Measurements from ENCODE around the gene SERPINA1.
"Not testable (repeated sequence)": the region's sequence is repeated elsewhere in the genome, so short reads cannot be mapped to it uniquely, and the experiment has no call there.

Gene SERPINA1

GRCh38 chr14:94388384-94389103, at the start of gene SERPINA1:
Gene SERPINA1, minus strand, starts transcription at chr14:94388602. Its CDS starts 5,365 bp downstream, at chr14:94383237.
- no peak for DNase-seq

DNA sequence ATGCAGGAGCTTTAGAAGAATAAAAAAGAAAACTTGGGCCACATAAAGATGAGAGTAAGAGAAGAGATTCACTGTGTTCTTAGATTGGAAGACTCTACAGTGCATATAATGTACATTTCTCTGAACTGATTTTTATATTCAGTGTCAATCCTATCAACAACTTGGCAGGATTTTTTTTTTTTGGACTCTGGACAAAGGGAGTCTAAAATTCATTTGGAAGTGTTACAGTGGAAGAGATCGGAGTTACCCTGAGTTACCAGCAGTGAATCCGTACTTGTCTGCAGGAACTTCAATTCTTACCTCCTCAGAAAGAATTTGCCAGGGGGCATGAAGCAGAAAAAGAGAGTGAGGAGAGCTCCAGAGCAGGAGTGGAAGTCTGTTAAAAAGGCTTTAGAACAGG, 40.2 kb upstream of the SERPINA1 start:
- no peak for DNase-seq

GRCh38 chr14:94427016-94427613, 38.7 kb upstream of the SERPINA1 start:
- DNase-seq, result no peak

DNA sequence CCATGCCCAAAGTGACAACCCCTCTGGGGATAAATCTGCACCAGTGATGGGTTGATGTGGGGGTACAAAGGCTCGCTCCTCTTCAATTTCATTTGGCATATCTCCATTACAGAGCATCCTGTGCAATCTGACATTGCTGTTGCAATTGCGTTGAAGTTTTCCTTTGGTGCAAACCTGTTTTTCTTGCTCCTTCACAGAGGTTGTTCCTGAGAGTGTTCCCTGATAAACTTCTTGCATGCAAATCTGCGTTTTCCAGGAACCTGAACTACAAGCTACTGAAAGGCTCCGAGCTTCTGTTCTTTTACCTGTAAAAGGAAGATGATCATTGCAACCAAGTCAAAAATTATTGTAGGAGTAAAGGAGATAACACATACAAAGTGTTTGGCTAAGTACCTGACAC, 38.1 kb upstream of the SERPINA1 start:
- DNase-seq, result no peak

DNA sequence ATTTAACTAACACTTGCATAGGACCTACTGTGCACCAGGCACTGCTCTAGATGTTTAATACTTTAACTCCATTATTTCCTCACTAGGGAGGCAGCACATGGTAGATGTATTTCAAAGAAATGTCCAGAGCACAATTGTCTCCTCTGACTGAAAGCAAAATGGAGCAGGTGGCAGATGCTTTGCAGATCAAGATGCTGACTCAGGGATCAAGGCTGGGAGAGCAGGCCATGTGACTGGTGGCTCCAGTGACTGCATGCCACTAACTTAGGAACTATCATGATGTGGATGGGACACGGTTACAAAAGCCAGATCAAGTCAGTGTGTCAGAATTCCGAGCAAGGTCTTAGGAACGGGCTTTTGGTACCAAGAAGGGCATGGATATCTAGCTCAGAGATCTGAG, 36.0 kb upstream of the SERPINA1 start:
- DNase-seq, result no peak

- DNase-seq, result peak; percentile 10
These were observed 35.2 kb upstream of the SERPINA1 start for GRCh38 chr14:94423453-94424056.

GRCh38 chr14:94421316-94421715, 32.9 kb upstream of the SERPINA1 start:
- no peak for DNase-seq

DNA sequence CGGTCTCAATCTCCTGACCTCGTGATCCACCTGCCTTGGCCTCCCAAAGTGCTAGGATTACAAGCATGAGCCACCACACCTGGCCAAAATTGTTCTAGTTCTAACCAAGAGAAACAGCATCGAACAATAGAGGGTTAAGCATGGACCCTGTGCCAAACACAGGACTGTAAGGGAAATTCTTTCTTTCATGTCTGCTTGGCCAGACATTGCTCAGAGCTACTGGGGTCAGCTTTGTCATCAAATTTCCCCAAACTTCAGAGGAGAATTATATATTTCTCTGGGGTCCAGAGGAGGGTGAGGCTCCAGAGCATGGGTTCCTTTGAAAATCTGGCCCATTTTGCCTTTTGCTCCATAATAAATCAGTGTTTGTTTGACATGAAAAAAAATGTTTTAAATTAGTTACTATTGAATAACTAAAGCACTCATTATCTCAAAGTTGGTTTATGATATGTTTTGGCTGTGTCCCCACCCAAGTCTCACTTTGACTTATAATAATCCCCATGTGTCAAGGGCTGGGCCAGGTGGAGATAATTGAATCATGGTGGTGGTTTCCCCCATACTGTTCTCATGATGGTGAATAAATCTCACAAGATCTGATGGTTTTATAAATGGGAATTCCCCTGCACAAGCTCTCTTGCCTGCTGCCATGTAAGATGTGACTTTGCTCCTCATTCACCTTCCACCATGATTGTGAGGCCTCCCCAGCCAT, 29.2 kb upstream of the SERPINA1 start:
- not testable (repeated sequence) for DNase-seq

DNA sequence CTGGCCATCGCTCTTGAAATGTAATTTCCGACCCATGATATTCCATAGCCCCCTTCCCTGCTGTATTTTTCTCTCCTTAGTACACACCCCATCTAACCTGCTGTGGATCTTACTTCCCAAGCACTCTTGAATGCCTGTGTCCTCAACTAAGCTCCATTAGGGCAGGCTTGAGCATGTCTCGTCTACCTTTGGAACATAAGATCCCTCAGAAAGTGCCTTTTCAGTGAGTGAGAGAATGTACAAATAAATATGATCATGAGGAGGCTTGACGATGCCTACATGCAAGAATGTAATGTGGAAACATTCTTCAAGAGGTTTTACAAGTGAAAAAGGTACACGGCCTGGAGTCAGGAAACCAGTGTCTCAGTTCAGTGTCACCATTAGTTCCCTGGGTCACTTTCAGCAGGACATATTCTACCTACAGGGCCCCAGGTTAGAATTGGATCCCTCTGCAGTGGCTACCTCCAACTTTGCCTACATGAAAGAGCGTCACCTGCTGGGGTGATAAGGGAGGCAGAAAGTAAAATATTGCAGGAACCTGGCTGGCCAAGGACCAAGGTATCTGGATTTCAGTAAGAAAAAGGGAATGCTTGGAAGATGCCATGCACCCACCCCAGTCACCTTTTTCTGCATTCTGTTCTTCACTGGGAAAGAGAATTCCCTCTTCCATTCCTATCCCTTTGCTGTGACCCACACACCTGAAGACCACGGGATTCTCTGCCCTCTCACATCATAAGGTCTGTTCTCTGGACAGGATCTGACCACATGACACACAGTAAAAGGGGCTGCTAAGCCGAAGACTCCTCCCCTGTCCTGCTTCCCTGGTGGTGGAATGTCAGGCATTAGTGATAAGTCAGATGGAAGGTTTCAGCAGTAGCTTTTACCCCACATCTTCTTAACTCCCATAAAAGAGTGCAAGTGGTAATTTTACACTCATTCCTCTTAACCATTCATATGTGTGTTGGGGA, 24.6 kb upstream of the SERPINA1 start:
- no peak for DNase-seq

DNA sequence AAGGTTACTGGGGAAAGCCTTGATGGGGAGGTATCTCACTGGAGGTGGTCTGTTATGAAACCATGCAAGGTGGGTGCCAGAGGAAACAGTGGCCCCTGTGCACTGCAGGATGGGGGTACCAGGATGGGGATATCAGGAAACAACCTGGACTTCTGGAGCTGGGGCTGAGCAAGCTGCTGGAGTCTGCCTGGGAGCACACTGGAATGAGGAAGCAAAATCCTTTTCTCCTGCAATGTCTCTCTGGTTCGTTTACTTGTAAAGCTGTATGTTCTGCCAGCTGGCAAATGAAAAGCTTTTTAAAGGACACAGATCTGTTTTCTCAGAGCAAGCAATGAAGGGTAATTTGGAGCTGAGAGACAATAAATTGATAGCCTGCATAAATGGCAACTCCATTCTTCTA, 23.2 kb upstream of the SERPINA1 start:
- no peak for DNase-seq

DNA sequence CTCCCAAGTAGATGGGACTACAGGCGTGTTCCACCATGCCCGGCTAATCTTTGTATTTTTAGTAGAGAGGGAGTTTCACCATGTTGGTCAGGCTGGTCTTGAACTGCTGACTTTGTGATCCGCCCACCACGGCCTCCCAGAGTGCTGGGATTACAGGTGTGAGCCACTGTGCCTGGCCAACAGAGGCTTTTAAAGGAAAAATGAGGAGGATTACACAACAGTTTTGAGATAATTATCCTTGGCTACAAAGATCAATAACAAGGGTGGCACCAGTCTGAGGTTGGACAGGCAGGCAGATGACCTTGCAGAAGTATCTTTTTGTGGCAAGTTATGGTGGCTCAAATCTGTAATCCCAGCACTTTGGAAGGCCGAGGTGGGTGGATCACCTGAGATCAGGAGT, 21.0 kb upstream of the SERPINA1 start:
- not testable (repeated sequence) for DNase-seq

DNA sequence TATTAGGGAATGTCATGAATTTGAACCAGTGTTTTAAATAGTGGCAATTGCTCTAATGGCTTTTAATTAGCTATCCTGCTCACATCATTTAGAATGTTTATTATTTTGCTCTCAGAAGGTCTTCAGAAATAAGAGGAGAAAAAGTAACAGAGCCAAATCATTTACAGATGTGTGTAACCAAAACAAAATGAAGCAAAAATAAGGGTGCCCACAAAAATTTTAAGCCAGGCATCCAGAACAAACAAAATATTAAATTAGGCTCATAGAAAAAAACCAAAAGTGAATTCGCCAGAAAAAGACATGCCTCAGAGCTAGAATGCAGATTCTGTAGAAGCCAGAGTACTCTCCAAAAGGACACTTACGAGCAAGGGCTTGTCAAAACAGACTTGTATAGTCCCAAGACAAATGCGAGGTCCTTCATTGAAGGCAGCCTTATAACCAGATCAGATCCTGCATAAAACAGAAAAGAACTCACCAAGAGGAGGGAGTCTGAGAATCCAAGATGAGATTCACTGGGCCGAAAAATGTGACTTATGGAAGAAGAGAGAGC, 20.2 kb upstream of the SERPINA1 start:
- no peak for DNase-seq

- no peak for DNase-seq
These were observed 19.5 kb upstream of the SERPINA1 start for GRCh38 chr14:94407906-94408305.

- DNase-seq, result no peak
These were observed 18.5 kb upstream of the SERPINA1 start for GRCh38 chr14:94406910-94407309.

- no peak for DNase-seq
These were observed 17.1 kb upstream of the SERPINA1 start for GRCh38 chr14:94405486-94405885.

DNA sequence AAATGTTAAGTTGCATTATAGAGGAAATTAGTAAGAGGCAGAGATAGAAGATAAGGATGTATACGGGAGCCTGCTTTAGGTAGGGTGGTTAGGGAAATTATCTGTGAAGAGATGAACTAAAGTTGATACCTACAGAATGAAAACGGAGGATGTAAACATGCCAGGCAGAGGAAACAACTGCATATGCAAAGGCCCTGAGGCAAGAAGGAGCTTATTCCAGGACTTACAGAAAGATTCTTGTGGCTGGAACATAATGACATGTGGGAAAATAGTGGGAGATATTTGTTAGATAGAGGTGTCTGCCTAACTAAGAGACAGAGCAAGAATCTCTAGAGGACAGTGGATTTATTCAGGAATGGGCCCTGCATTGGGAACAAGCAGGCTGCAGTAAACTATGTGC, 16.2 kb upstream of the SERPINA1 start:
- no peak for DNase-seq

DNA sequence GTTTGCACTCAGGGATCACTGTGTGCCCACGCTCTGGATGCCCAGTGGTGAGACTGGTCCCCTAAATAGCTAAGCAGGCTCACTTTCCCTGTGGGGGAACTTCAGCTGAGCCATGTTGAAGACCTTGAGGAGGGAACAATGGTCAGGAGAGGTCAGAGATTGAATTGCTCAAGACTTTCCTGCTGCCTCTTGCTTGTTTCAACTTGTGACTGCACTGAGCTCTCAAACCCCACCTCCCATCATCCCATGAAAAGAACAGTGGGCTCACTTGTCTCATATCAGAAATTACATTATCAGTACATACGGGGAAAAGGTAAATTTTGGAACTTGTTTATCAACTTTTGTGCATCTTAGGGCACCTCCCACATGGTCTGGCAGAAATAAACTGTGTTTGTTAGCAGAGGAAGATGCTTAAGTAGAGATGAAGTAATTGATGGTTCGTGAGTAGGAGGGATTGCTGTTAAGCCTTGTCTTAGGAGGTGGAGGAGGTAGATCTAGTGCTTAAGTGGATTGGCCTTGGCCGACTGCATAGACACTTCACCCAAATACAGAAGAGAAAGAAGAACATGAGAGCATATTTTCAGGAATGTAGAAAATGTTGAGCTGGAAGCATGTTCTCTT, 15.0 kb upstream of the SERPINA1 start:
- no peak for DNase-seq

DNA sequence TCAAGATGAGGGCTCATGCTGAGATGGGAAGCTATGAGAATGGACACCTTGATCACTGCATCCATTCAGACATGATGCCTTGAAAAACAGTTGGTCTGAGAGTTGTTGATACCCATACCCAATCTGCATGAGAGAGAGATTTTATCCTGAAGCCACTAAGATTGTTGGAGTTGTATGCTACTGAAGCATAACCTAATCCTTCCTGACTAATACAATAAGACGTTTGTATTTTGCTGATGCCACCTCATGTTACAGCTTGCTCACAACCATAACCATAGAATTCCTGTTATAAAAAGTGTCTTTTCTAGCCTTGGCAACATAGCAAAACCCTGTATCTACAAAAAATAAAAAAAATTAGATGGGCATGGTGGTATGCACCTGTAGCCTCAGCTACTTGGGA, 12.7 kb upstream of the SERPINA1 start:
- no peak for DNase-seq

DNA sequence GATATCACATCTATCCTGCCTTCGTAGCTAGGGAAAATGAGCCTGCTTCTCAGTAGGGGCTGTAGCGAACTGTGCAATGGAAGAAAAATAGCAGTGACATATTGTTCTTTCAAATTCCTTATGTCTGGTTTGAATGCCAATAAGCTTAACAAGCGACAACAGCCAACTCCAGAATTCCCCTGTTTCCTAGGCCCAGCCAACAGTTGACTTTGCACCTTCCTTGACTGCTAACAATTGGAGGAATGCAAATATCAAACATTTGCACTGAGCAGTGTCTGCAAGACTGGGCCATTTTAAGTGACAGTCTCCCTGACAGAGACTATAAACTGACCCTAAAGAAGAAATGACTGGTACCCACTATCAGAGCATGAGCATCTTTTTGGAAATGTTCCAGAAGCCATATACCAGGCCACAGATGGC, 12.0 kb upstream of the SERPINA1 start:
- DNase-seq, result no peak

DNA sequence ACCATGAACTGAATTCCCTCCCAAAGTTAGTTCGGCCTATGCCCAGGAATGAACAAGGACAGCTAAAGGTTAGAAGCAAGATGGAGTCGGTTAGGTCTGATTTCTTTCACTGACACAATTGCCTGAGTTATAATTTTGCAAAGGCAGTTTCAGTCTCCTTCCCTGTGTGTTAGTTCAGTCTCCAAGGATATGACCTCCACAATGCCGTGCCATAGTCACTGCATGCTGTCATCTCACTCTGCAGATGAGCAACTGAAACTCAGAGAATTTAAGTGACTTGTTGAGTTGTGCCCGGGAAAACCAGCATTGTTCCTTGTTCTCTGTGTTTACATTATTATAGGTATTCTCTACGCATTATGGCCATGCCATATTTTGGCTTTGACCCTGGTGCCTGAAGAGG, 10.1 kb upstream of the SERPINA1 start:
- no peak for DNase-seq

DNA sequence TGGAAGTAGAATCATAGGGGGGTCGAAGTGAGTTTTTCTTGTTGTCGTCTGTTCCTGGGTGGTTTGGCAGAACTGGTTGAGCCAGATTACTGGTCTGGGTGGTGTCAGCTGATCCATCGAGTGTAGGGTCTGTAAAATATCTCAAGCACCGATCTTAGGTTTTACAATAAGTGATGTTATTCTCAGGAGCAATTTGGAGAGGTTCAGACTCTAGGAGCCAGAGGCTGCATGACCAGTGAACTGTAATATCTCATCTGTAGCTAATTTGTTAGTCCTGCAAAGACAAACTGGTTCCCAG, 9.7 kb upstream of the SERPINA1 start:
- no peak for DNase-seq

All from CD4-positive, alpha-beta T cell treated with Interleukin-4 for 4 hours (primary cell).